Fibroblast of villous mesenchyme (primary cell): ENCODE data around the gene MICAL2. TPM values are rescaled to one million over a fixed set of nuclear protein-coding genes. Genes with fewer than 3 reads are reported as not detected.
A peak's percentile ranks its signal among the peaks of the same experiment; 100 is the strongest.

ENCODE experiments used
- DNase-seq: peaks from one replicate; pipeline ENCODE4 v3.0.0-alpha.2; 2010; ENCODE audit warnings: low read depth
- H3K4me3 ChIP-seq: 2 replicates; pipeline ENCODE4 v1.5.1; 2011; ENCODE audit warnings: low read depth, mild to moderate bottlenecking, low read length
- total RNA-seq: library from RNA; depleted of rRNA; stranded (reverse); fragments of >200 nt; gene quantifications from 2 replicates; pipeline ENCODE4 v1.2.3, GENCODE V29; 2012
- TF ChIP-seq, protein P1 (sequence below): IDR thresholded peaks from 2 replicates; pipeline ENCODE4 v1.5.1; 2012; ENCODE audit warnings: low read depth, mild to moderate bottlenecking, low read length; ENCODE audit not compliant: insufficient read depth

The MICAL2 gene
- total RNA-seq, 1 donor, result 164 TPM

GRCh38 chr11:12086271-12087074 lies 23.9 kb upstream of the MICAL2 start:
- DNase-seq, result peak; percentile 97
- TF ChIP-seq, protein P1, sequence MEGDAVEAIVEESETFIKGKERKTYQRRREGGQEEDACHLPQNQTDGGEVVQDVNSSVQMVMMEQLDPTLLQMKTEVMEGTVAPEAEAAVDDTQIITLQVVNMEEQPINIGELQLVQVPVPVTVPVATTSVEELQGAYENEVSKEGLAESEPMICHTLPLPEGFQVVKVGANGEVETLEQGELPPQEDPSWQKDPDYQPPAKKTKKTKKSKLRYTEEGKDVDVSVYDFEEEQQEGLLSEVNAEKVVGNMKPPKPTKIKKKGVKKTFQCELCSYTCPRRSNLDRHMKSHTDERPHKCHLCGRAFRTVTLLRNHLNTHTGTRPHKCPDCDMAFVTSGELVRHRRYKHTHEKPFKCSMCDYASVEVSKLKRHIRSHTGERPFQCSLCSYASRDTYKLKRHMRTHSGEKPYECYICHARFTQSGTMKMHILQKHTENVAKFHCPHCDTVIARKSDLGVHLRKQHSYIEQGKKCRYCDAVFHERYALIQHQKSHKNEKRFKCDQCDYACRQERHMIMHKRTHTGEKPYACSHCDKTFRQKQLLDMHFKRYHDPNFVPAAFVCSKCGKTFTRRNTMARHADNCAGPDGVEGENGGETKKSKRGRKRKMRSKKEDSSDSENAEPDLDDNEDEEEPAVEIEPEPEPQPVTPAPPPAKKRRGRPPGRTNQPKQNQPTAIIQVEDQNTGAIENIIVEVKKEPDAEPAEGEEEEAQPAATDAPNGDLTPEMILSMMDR, result no peak
- peak overlapping the region; percentile 25 for H3K4me3 ChIP-seq

DNA sequence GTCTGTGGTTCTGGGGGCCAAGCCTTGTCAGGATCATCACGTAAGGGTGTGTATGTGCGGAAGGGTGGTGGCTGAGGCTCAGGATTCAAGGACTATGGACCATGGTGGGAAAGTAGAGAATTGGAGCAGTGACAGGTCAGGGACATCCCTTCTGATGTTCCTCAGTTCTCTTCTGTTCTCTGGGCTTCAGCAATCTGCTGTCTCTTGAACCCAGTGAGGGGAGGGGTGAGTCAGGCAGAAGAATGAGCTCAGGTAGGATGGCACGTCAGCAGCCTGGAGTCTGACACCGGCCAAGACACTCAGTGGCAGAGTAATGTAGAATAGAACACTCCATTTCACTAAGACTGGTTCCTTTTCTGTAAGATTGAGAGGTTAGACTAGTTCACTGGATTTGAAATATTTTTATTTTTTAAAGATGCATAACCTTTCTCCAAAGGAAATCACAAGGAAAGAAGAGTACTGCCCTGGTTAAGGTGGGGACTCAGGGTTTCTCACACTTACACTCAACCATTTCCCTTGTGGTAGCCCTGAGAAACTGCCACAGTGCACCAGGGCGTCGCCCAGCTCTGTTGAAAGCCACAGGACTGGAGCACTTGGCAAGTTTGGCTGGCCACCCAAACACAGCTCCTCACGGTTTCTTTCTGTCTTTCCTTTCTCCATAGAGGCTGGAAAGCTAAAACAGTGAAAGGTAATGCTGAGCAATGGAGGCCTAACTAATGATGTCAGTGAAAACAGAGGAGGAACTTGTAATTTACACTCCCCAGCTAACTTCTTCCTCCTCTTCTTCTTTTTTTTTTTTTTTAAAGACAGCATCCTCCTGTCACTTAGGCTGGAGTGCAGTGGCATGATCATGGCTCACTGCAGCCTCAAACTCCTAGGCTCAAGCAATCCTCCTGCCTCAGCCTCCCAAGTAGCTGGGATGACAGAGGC lies 23.1 kb upstream of the MICAL2 start:
- H3K4me3 ChIP-seq, result peak overlapping the region; percentile 5
- DNase-seq, result peak; percentile 78
- TF ChIP-seq, protein P1, result peak; percentile 38

DNA sequence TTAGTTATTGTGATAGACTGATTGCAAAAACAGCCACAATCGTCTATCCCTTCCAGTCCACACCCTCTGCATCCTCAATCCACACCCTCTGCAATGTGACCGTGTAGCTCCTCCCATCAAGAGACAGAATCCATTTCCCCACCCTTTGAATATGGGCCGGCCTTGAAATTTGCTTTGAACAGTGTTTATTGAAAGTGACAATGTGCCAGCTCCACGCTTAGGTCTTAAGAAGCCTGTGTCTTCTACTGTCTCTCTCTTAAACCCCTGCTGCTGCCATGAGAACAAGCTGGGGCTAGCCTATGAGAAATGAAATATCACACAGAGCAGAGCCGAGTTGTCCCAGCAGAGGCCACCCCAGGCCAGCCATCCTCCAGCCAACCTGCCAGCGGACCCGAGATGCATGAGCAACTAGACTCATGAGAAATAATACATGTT lies 22.3 kb upstream of the MICAL2 start:
- no peak overlapping the region for H3K4me3 ChIP-seq
- DNase-seq, result peak; percentile 75
- TF ChIP-seq, protein P1, result peak; percentile 45

DNA sequence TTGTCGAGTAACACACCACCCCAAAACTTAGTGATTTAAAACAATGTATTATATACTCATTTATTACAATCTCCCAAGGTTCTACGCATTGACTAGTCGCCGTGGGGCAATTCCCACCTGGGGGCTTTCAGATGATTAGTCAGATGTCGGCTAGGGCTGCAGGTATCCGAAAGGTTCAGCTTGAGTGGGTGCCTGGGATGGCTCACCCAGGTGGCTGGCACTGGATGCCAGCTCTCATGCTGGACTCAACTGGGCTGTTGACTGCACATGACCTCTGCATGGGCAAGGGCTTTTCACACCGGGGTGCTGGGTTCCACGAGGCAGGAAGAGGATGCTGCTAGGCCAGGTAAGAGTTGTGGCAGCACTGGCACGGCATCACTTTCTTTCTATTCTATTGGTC lies 21.9 kb upstream of the MICAL2 start:
- no peak for DNase-seq
- no peak overlapping the region for H3K4me3 ChIP-seq
- TF ChIP-seq, protein P1, result no peak

DNA sequence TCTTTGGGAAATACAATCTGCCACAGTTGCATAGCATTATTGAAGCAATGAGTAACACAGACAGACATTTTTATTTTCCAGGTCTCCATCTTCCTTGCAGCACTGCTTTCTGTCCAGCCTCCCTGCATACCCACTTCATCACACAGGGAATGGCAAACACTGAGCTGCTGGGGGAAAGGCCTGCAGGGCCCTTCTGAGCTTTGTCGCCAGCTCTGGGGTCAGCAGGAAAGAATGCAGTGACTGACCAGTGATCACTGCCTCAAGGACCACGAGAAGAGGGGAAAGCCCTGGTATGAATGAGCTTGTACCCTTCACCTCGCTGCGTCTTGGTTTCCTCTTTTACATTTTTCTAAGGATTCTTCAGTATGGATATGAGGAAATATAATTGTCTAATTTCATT lies 21.3 kb upstream of the MICAL2 start:
- H3K4me3 ChIP-seq, result no peak overlapping the region
- TF ChIP-seq, protein P1, result no peak
- no peak for DNase-seq

DNA sequence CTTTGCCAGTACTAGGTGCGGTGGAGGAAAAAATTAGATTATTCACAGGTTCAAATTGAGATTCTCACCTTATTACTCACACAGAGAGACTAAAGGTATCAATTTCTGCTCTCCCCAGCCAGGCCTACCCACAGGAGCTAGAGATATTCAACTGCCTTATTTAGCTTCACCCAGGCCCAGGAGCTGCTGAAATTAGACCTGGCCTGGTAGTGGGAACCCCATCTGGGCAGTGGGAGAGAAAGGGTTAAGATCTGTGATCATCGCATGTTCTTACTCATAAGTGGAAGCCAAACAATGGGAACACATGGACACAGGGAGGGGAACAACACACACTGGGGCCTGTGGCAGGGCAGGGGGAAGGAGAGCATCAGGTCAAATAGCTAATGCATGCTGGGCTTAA lies 20.9 kb upstream of the MICAL2 start:
- no peak for DNase-seq
- TF ChIP-seq, protein P1, result no peak
- no peak overlapping the region for H3K4me3 ChIP-seq
